Measurements from ENCODE around the gene MYO5C.

DNA sequence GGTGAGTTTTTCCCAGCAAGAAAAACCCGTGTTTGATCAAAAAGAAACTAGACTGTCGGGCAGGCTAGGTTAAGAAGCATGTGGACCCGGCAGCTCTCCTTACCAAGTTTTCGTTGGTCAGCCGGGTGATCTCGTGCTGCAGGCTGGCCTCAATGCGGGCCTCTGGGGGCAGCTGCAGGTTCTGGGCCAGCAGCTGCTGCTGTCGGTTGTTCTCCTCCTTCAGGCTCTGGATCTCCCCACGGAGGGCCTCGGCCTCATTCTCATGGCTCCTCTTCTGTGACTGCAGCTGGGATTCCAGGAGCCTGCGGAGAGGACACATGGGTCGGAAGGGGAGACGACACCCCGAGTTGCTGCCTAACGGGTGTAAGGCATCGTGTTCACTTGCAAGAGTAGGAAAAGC lies 44.5 kb upstream of the MYO5C start:
- TF ChIP-seq, protein P1, sequence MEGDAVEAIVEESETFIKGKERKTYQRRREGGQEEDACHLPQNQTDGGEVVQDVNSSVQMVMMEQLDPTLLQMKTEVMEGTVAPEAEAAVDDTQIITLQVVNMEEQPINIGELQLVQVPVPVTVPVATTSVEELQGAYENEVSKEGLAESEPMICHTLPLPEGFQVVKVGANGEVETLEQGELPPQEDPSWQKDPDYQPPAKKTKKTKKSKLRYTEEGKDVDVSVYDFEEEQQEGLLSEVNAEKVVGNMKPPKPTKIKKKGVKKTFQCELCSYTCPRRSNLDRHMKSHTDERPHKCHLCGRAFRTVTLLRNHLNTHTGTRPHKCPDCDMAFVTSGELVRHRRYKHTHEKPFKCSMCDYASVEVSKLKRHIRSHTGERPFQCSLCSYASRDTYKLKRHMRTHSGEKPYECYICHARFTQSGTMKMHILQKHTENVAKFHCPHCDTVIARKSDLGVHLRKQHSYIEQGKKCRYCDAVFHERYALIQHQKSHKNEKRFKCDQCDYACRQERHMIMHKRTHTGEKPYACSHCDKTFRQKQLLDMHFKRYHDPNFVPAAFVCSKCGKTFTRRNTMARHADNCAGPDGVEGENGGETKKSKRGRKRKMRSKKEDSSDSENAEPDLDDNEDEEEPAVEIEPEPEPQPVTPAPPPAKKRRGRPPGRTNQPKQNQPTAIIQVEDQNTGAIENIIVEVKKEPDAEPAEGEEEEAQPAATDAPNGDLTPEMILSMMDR (IDR thresholded peaks at IDR 0.05; ENCODE audit: low read depth, low read length): no peak
- TF ChIP-seq, protein P2, sequence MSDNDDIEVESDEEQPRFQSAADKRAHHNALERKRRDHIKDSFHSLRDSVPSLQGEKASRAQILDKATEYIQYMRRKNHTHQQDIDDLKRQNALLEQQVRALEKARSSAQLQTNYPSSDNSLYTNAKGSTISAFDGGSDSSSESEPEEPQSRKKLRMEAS (IDR thresholded peaks at IDR 0.05; ENCODE audit: low read depth, low read length): no peak

Measured in NB4 (cell line).